Natural killer cell (primary cell): Measurements from ENCODE around the gene C1QTNF2. TPM values are rescaled to one million over a fixed set of nuclear protein-coding genes. Genes with fewer than 3 reads are reported as not detected.

Experiments used
- ATAC-seq, 3 donors: fragments of 150-1000 bp in 2 of 3; fragments of 200-7000 bp in 1 of 3; cut with Tn5 transposase; 1 replicate in 1 of 3; 2 replicates in 2 of 3; pipeline ENCODE4 v1.10.0; 2021; ENCODE audit warnings: mild to moderate bottlenecking in 2 of 3, moderate library complexity in 2 of 3
- DNase-seq, 2 donors: peaks; one replicate each; pipeline versions ENCODE4 v3.0.0 to v3.0.0-alpha.2; 2013 to 2021; ENCODE audit warnings: mixed read lengths in 1 of 2
- H3K27ac ChIP-seq: one replicate; pipeline ENCODE4 v1.5.1; 2013; ENCODE audit warnings: mild to moderate bottlenecking, low read length
- H3K27me3 ChIP-seq: one replicate; pipeline ENCODE4 v1.6.1; 2013; ENCODE audit warnings: low read length; ENCODE audit not compliant: control insufficient read depth, insufficient read depth
- H3K36me3 ChIP-seq: one replicate; pipeline ENCODE4 v1.6.1; 2013; ENCODE audit warnings: low read length; ENCODE audit not compliant: control insufficient read depth, insufficient read depth
- H3K4me1 ChIP-seq: one replicate; pipeline ENCODE4 v1.6.1; 2013; ENCODE audit warnings: low read length; ENCODE audit not compliant: control insufficient read depth, insufficient read depth
- H3K4me3 ChIP-seq: one replicate; pipeline ENCODE4 v1.5.1; 2013; ENCODE audit warnings: low read length
- H3K9me3 ChIP-seq: one replicate; pipeline ENCODE4 v1.6.1; 2013; ENCODE audit warnings: low read length; ENCODE audit not compliant: control insufficient read depth, insufficient read depth
- H3K27ac Mint-ChIP-seq, 2 donors: one replicate each; pipeline ENCODE4 v1.8.0; 2022; ENCODE audit warnings: mild to moderate bottlenecking in 2 of 2, mixed read lengths in 2 of 2, moderate library complexity in 1 of 2
- H3K27me3 Mint-ChIP-seq, 2 donors: one replicate each; pipeline ENCODE4 v1.8.0; 2022; ENCODE audit warnings: low read depth in 2 of 2, mixed read lengths in 2 of 2
- H3K36me3 Mint-ChIP-seq: one replicate; pipeline ENCODE4 v1.8.0; 2022; ENCODE audit warnings: mixed read lengths
- H3K4me1 Mint-ChIP-seq, 2 donors: one replicate each; pipeline ENCODE4 v1.8.0; 2022; ENCODE audit warnings: mixed read lengths in 2 of 2
- H3K4me3 Mint-ChIP-seq: one replicate; pipeline ENCODE4 v1.8.0; 2022; ENCODE audit warnings: mild to moderate bottlenecking, moderate library complexity, mixed read lengths
- H3K9me3 Mint-ChIP-seq, 2 donors: one replicate each; pipeline ENCODE4 v1.8.0; 2022; ENCODE audit warnings: mixed read lengths in 2 of 2
- CTCF ChIP-seq: fragments of 200-600 bp; IDR thresholded peaks from one replicate; pipeline ENCODE4 v1.8.0; 2022; ENCODE audit warnings: antibody characterized with exemption
- WGBS: methylation state at CpG from one replicate; pipeline ENCODE4 v1.1.7; 2013; ENCODE audit warnings: missing lambda C conversion rate; ENCODE audit not compliant: insufficient coverage; 5-methylcytosine and 5-hydroxymethylcytosine counted together
- intact Hi-C: fragments of 100-400 bp; cut with micrococcal nuclease; formaldehyde crosslinking; loops from one replicate; pipeline ENCODE4 v1.14.2; 2022
- total RNA-seq, 4 donors: library from RNA; stranded (reverse); fragments of 120-200 nt in 1 of 4; gene quantifications; one replicate each; pipeline versions ENCODE4 v1.2.3 to v1.2.4, GENCODE V29; 2013 to 2022

C1QTNF2 gene
- total RNA-seq, 3 donors from 2014 or later (not counting 1 experiment from before 2014, with no cell fraction given): not detected

DNA sequence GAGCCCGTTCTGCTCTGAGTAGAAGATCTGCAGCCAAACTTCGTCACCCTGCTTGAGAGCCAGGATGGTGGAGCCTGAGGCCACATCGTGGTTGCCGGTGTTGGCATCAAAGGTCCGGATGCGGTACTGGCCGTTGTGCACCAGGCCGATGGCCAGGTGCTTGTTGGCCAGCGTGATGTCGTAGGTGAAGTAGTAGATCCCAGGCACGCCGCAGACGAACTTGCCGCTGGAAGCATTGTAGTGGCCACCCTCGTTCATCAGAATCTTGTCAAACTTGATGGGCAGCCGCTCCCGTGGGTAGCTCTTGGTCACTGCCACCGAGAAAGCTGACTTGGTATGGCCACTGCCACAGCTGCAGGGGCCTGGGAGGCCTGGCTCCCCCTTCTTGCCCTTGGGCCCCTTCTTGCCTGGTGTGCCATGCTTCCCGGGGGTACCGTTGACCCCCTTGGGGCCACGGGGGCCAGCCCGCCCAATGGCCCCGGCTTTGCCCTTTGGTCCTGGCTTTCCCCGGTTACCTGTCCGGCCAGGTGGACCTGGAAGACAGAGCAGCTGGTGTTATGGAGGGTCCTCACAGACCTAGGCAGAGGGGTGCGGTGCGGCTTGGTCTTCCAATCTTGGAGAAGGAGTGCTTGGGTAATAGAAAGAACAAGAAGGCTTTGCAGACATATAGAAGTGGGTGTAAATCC lies 21.0 kb downstream of the C1QTNF2 start:
- no peaks in the 10 kb centered on the region for H3K4me1 Mint-ChIP-seq
- H3K36me3 ChIP-seq: no peaks in the 10 kb centered on the region
- peaks cover 6% of the 10 kb centered on the region for H3K4me1 ChIP-seq
- intact Hi-C loops: no loop called here
- H3K9me3 ChIP-seq: no peaks in the 10 kb centered on the region
- DNase-seq (no peak), ATAC-seq (no peak)
- no peak overlapping the region for H3K27ac ChIP-seq
- no peak for TF ChIP-seq CTCF
- no peak overlapping the region for H3K27ac Mint-ChIP-seq
- 94% methylated on average over 27 of the region's 27 CpGs for WGBS
- no peaks in the 10 kb centered on the region for H3K36me3 Mint-ChIP-seq
- H3K27me3 Mint-ChIP-seq: peaks cover 0 to 2% of the 10 kb centered on the region in 2 donors
- H3K4me3 Mint-ChIP-seq: no peak overlapping the region
- H3K4me3 ChIP-seq: no peak overlapping the region
- H3K27me3 ChIP-seq: no peaks in the 10 kb centered on the region
- no peaks in the 10 kb centered on the region for H3K9me3 Mint-ChIP-seq

GRCh38 chr5:160348080-160348479 lies 22.3 kb downstream of the C1QTNF2 start:
- no peaks in the 10 kb centered on the region for H3K36me3 Mint-ChIP-seq
- DNase-seq (no peak), ATAC-seq (no peak)
- H3K9me3 Mint-ChIP-seq: no peaks in the 10 kb centered on the region
- Histone ChIP-seq H3K27me3 (no peaks in the 10 kb centered on the region), H3K36me3 (no peaks in the 10 kb centered on the region), H3K27ac (no peak overlapping the region), H3K4me3 (no peak overlapping the region), H3K4me1 (peaks cover 10% of the 10 kb centered on the region), H3K9me3 (no peaks in the 10 kb centered on the region)
- 89% methylated on average over 11 of the region's 11 CpGs for WGBS
- no peak overlapping the region for H3K4me3 Mint-ChIP-seq
- peaks cover 0 to 6% of the 10 kb centered on the region in 2 donors for H3K4me1 Mint-ChIP-seq
- no peak overlapping the region for H3K27ac Mint-ChIP-seq
- no peaks in the 10 kb centered on the region for H3K27me3 Mint-ChIP-seq
- TF ChIP-seq CTCF: no peak
- intact Hi-C loops: no loop called here

DNA sequence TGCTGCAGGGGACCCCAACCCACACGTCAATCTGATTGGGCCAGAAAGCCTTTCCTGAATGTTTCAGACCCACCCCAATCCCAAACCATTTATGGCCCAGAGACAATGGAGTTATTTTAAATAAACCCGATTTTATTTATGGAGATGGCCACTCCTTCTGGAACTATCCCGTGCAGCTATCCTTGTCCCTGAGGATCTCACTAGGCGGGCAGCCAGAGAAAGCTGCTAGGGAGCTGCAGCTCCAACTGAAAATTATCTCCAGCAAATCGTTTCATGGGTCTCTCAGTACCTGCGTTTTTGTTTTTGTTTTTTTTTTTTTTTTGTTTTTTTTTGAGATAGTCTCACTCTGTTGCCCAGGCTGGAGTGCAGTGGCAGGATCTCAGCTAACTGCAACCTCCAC lies 23.0 kb downstream of the C1QTNF2 start:
- Mint-ChIP-seq H3K36me3 (no peaks in the 10 kb centered on the region), H3K9me3 (no peaks in the 10 kb centered on the region), H3K4me1 (peaks cover 0 to 6% of the 10 kb centered on the region in 2 donors), H3K27me3 (no peaks in the 10 kb centered on the region), H3K27ac (no peak overlapping the region), H3K4me3 (no peak overlapping the region)
- intact Hi-C loops: no loop called here
- Histone ChIP-seq H3K4me1 (peaks cover 10% of the 10 kb centered on the region), H3K27me3 (no peaks in the 10 kb centered on the region), H3K36me3 (no peaks in the 10 kb centered on the region), H3K4me3 (no peak overlapping the region), H3K9me3 (no peaks in the 10 kb centered on the region), H3K27ac (no peak overlapping the region)
- TF ChIP-seq CTCF: no peak
- DNase-seq (no peak), ATAC-seq (no peak)
- 87% methylated on average over 6 of the region's 6 CpGs for WGBS

GRCh38 chr5:160342413-160342941 lies 27.9 kb downstream of the C1QTNF2 start:
- no peaks in the 10 kb centered on the region for H3K27me3 Mint-ChIP-seq
- H3K27ac ChIP-seq: no peak overlapping the region
- no peak for TF ChIP-seq CTCF
- no peak overlapping the region for H3K4me3 Mint-ChIP-seq
- no peak overlapping the region for H3K27ac Mint-ChIP-seq
- H3K27me3 ChIP-seq: no peaks in the 10 kb centered on the region
- intact Hi-C loops: no loop called here
- 94% methylated on average over 4 of the region's 4 CpGs for WGBS
- no peaks in the 10 kb centered on the region for H3K9me3 ChIP-seq
- H3K4me1 ChIP-seq: peaks cover 10% of the 10 kb centered on the region
- no peaks in the 10 kb centered on the region for H3K36me3 Mint-ChIP-seq
- ATAC-seq (no peak), DNase-seq (no peak)
- no peaks in the 10 kb centered on the region for H3K36me3 ChIP-seq
- peaks cover 0 to 6% of the 10 kb centered on the region in 2 donors for H3K4me1 Mint-ChIP-seq
- H3K4me3 ChIP-seq: no peak overlapping the region
- H3K9me3 Mint-ChIP-seq: no peaks in the 10 kb centered on the region
